HUES64 (cell line): ENCODE measurements around the gene KRTCAP2.
"Not testable (repeated sequence)": the region's sequence is repeated elsewhere in the genome, so short reads cannot be mapped to it uniquely, and the experiment has no call there.

Experiments
- H3K27ac ChIP-seq: 2 replicates; pipeline ENCODE4 v1.7.0; 2013; ENCODE audit warnings: low read depth, low read length, inconsistent platforms
- H3K27me3 ChIP-seq: 2 replicates; pipeline ENCODE4 v1.6.1; 2013; ENCODE audit warnings: mild to moderate bottlenecking, low read length; ENCODE audit not compliant: insufficient read depth
- H3K36me3 ChIP-seq: 2 replicates; pipeline ENCODE4 v1.6.1; 2013; ENCODE audit warnings: mild to moderate bottlenecking, low read length; ENCODE audit not compliant: insufficient read depth
- H3K4me1 ChIP-seq: 2 replicates; pipeline ENCODE4 v1.6.1; 2013; ENCODE audit warnings: mild to moderate bottlenecking, low read length, moderate library complexity; ENCODE audit not compliant: insufficient read depth
- H3K4me3 ChIP-seq: 2 replicates; pipeline ENCODE4 v1.5.1; 2013; ENCODE audit warnings: mild to moderate bottlenecking, low read length, moderate library complexity
- H3K9ac ChIP-seq: 2 replicates; pipeline ENCODE4 v1.6.1; 2013; ENCODE audit warnings: mild to moderate bottlenecking, low read depth, low read length
- H3K9me3 ChIP-seq: 2 replicates; pipeline ENCODE4 v1.6.1; 2013; ENCODE audit warnings: low read depth, low read length; ENCODE audit not compliant: insufficient read depth
- WGBS: fragments of 150-250, 120-280 bp; methylation state at CpG from one replicate; pipeline ENCODE4 v1.1.7; 2013; ENCODE audit warnings: missing lambda C conversion rate; 5-methylcytosine and 5-hydroxymethylcytosine counted together

KRTCAP2 gene

DNA sequence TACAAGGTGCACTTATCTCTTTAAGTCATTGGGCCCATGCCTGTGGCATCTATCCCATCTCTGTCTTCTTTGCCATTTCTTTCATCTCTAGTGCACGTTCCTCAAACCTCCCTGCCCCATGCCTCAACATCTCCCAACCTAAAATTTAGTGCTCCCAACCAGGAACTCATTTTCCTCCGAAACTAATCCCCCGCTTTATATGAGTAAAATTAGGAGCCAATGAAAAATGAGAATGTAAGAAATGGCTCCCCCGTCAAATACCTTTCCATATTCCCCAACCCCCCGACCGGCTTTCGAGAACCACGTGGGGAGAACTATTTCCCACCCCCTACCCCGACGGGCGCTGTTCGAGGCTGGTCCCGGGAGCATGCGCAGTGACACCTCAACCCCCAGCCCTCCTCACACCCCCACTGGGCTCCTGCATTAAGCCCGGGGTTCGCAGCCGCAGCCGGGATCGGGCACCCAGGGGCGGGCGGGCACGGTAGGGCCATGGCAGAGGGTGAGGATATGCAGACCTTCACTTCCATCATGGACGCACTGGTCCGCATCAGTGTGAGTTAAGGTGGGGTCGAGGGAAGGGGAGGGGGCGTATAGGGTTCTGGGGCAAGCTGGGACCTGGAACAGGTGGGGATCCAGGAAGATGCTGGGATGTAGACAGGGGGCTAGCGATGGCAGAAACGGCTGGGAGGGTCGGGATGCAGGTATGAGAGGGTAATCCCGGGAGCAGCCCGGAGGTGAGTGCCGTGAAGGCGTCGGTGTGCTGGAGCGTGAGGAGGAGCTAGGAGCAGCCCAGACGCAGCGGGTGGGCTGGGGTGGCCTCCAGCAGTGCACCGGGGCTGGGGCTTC is 597 bp upstream of the KRTCAP2 start, which contains the start of gene TRIM46:
TRIM46 (plus strand) TSS at position 372 of the 846 bp plus-strand sequence; CDS start at position 490, 118 bp downstream.
- H3K36me3 ChIP-seq: peaks cover 36% of the 10 kb centered on the region
- no peaks in the 10 kb centered on the region for H3K27me3 ChIP-seq
- peaks cover 5% of the 10 kb centered on the region; the same call in 1 of the 2 replicates for H3K4me1 ChIP-seq
- WGBS: under 1% methylated on average over 36 of the region's 38 CpGs
- H3K9me3 ChIP-seq: no peaks in the 10 kb centered on the region
- H3K27ac ChIP-seq: peak within 1 kb of the TSS; percentile 87
- peak within 1 kb of the TSS; percentile 80 for H3K9ac ChIP-seq
- peak within 1 kb of the TSS; percentile 81 for H3K4me3 ChIP-seq

- 52% methylated on average over 8 of the region's 8 CpGs for WGBS
- H3K9ac ChIP-seq: peak overlapping the region; percentile 80
- no peaks in the 10 kb centered on the region for H3K9me3 ChIP-seq
- peaks cover 22% of the 10 kb centered on the region for H3K36me3 ChIP-seq
- no peaks in the 10 kb centered on the region for H3K27me3 ChIP-seq
- H3K4me1 ChIP-seq: peaks cover 7% of the 10 kb centered on the region
- peak overlapping the region; percentile 87; the same call in 1 of the 2 replicates for H3K27ac ChIP-seq
- H3K4me3 ChIP-seq: peak overlapping the region; percentile 81
These were observed 1.0 kb downstream of the KRTCAP2 start for GRCh38 chr1:155171836-155172731.

DNA sequence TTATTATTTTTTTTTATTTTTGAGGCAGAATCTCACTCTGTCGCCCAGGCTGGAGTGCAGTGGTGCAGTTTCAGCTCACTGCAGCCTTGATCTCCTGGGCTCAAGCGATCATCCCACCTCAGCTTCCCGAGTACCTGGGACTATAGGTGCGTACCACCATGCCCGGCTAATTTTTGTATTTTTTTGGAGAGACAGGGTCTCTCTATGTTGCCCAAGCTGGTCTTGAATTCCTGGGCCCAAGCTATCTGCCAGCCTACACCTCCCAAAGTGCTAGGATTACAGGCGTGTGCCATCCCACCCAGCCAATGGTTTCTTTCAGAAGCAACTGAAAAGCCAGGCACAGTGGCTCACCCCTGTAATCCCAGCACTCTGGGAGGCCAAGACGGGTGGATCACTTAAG is 2.3 kb downstream of the KRTCAP2 start:
- H3K4me3 ChIP-seq: no peak overlapping the region
- H3K27ac ChIP-seq: no peak overlapping the region
- H3K9me3 ChIP-seq: no peaks in the 10 kb centered on the region
- H3K36me3 ChIP-seq: peaks cover 18% of the 10 kb centered on the region
- 96% methylated on average over 7 of the region's 7 CpGs for WGBS
- no peak overlapping the region for H3K9ac ChIP-seq
- H3K4me1 ChIP-seq: peaks cover 13% of the 10 kb centered on the region
- H3K27me3 ChIP-seq: no peaks in the 10 kb centered on the region

DNA sequence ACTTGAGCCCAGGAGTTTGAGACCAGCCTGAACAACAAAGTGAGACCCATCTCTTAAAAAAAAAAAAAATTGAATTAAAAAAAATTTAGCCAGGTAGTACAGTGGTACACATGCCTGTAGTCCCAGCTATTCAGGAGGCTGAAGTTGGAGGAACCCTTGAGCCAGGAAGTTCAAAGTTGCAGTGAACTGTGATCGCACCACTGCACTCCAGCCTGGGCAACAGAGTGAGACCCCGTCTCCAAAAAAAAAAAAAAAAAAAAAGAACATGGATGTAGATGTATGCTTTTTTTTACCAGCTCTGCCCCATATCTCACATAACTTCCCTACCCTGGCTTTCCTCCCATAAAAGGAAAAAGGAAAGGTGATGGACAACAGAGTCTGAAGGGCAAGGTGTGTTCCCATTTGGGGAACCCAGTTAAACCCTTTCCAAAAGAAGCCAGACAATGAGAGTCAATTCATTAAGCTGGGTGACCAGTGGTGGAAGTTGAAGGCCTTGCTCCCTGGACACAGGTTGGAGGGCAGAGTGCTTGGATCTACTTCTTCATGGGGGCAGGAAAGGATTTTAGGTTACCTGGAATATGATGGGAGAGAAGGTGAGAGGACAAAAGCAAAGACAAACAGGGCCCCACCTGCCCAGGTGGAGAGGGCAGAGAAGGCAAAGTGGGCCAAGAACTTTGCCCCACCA is 2.9 kb downstream of the KRTCAP2 start:
- 92% methylated on average over 1 of the region's 2 CpGs for WGBS
- H3K27ac ChIP-seq: no peak overlapping the region
- H3K9me3 ChIP-seq: no peaks in the 10 kb centered on the region
- no peak overlapping the region for H3K9ac ChIP-seq
- H3K4me3 ChIP-seq: no peak overlapping the region
- H3K27me3 ChIP-seq: no peaks in the 10 kb centered on the region
- peaks cover 14% of the 10 kb centered on the region for H3K4me1 ChIP-seq
- H3K36me3 ChIP-seq: peaks cover 18% of the 10 kb centered on the region

DNA sequence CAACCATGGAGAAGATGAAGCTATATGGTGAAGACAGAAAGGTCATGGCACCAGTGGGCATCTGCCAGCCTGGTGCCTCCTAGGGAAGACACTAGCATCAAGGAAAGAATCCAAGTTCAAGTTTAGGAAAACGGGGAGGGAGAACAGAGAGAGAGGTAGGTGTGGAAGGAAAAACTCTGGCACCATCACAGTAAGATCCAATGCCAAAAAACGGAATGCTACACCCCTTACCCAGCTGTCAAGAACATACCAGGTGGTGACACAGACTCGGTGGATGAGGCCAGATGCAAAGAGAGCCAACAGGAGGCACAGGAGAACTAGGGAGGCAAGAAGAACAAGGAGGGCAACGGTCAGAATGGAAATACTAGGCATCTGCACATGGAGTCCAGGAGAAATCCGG is 3.6 kb downstream of the KRTCAP2 start:
- Histone ChIP-seq H3K4me1 (peaks cover 14% of the 10 kb centered on the region), H3K36me3 (peaks cover 18% of the 10 kb centered on the region), H3K27ac (no peak overlapping the region), H3K9me3 (no peaks in the 10 kb centered on the region), H3K4me3 (no peak overlapping the region), H3K9ac (no peak overlapping the region), H3K27me3 (no peaks in the 10 kb centered on the region)
- 94% methylated on average over 5 of the region's 5 CpGs for WGBS

DNA sequence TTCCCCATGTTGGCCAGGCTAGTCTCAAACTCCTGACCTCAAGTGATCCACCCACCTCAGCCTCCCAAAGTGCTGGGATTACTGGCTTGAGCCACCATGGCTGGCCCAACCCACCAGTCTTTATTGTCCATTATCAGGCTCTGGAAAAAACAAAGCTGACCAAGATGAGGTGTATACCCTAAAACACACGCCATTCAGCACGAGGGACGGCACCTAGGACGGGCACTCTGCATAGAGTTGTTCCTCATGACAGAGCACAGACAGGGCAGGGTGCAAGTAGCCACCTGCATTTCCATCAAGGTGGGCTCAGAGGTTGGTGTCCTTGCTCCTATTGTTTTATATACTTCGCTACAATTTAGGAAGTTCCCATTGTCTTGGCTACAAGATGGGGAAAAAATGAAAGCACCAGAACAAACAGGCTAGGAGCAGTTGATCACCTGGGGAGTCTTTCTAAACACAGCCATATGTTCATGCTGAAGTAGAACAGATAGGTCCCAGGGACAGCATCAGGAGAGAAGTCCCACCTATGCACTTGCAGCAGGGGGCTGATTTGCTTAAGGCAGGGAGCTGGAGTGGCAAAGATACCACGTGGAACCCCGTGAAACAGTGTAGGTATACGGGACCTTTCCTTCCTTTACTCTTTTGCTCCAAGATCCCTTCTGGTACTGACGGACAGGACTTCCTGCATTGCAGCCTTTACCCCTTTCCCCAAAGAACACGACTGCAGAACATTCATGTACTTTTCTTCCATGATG is 4.5 kb downstream of the KRTCAP2 start:
- peaks cover 18% of the 10 kb centered on the region for H3K36me3 ChIP-seq
- 91% methylated on average over 10 of the region's 10 CpGs for WGBS
- H3K9ac ChIP-seq: no peak overlapping the region
- no peaks in the 10 kb centered on the region for H3K9me3 ChIP-seq
- peaks cover 14% of the 10 kb centered on the region for H3K4me1 ChIP-seq
- no peak overlapping the region for H3K27ac ChIP-seq
- H3K27me3 ChIP-seq: no peaks in the 10 kb centered on the region
- H3K4me3 ChIP-seq: no peak overlapping the region

DNA sequence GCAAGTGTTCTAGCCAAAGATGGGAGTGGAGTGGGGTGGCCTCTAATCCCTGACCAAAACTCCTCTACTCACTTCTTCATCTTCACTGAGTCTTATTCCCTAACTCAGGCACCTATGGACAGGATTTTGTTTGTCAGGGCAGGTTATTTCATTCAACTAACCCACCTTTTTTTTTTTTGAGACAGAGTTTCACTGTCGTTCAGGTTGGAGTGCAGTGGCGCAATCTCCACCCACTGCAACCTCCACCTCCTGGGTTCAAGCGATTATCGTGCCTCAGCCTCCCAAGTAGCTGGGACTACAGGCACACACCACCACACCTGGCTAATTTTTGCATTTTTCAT is 5.0 kb downstream of the KRTCAP2 start:
- not testable (repeated sequence) for H3K27ac ChIP-seq, H3K9ac ChIP-seq, H3K4me3 ChIP-seq, H3K9me3 ChIP-seq, H3K27me3 ChIP-seq
- peaks cover 18% of the 10 kb centered on the region for H3K36me3 ChIP-seq
- 58% methylated on average over 4 of the region's 4 CpGs for WGBS
- H3K4me1 ChIP-seq: peaks cover 14% of the 10 kb centered on the region

- peaks cover 14% of the 10 kb centered on the region for H3K4me1 ChIP-seq
- peaks cover 18% of the 10 kb centered on the region for H3K36me3 ChIP-seq
- no peak overlapping the region for H3K27ac ChIP-seq
- 15% methylated on average over 26 of the region's 28 CpGs for WGBS
- no peaks in the 10 kb centered on the region for H3K27me3 ChIP-seq
- H3K4me3 ChIP-seq: peak overlapping the region; percentile 56
- no peaks in the 10 kb centered on the region for H3K9me3 ChIP-seq
- peak overlapping the region; percentile 14; the same call in 1 of the 2 replicates for H3K9ac ChIP-seq
These were observed 5.7 kb downstream of the KRTCAP2 start for GRCh38 chr1:155167166-155168104.

GRCh38 chr1:155166471-155167165 is 6.5 kb downstream of the KRTCAP2 start:
- H3K9me3 ChIP-seq: no peaks in the 10 kb centered on the region
- peaks cover 8% of the 10 kb centered on the region; the same call in 1 of the 2 replicates for H3K4me1 ChIP-seq
- no peaks in the 10 kb centered on the region for H3K27me3 ChIP-seq
- peak overlapping the region; percentile 14; the same call in 1 of the 2 replicates for H3K9ac ChIP-seq
- no peak overlapping the region for H3K27ac ChIP-seq
- peaks cover 18% of the 10 kb centered on the region for H3K36me3 ChIP-seq
- 69% methylated on average over 27 of the region's 27 CpGs for WGBS
- peak overlapping the region; percentile 39 for H3K4me3 ChIP-seq
